GM13977 (cell line): ENCODE data around the gene HCAR3.
"Not testable (repeated sequence)": the region's sequence is repeated elsewhere in the genome, so short reads cannot be mapped to it uniquely, and the experiment has no call there.

Experiments used
- DNase-seq: peaks from one replicate; pipeline ENCODE4 v3.0.0; 2012; ENCODE audit warnings: low spot score
- CTCF ChIP-seq: IDR thresholded peaks from 2 replicates; pipeline ENCODE4 v1.5.1; 2012; ENCODE audit warnings: mild to moderate bottlenecking, control low read depth; ENCODE audit not compliant: insufficient read depth; ENCODE audit errors: extremely low read depth, missing control alignments
- in situ Hi-C: fragments of 300-500 bp; cut with MboI; formaldehyde crosslinking; loops from one replicate; pipeline ENCODE4 v1.12.0; 2022; ENCODE audit warnings: low sequenced_read_pairs, low pct_unique_long_range_greater_than_20kb, mixed read lengths, inconsistent platforms; ENCODE audit not compliant: unreplicated experiment

Gene HCAR3

DNA sequence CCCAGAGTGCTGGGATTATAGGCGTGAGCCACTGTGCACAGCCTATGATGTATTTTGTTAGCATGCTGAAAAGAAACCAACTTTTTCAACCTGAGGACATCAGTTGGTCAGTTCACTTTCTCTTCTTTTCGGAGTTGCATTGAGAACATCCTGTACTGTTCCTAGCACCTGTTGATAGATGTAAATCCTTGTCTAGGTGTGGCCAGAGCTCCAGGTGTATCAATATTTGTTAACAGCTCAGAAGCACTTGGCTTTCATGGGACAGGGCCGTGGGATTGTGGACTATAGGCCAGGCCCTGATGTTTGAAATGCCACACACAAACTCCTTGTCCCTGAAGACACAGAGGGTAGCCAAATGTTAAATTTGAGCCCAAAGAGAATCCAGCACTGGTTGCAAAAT lies 28.3 kb downstream of the HCAR3 start:
- TF ChIP-seq CTCF, result no peak
- DNase-seq, result no peak
- in situ Hi-C loops, result no loop called here

GRCh38 chr12:122687086-122687485 lies 29.5 kb downstream of the HCAR3 start:
- in situ Hi-C loops, result no loop called here
- no peak for TF ChIP-seq CTCF
- DNase-seq, result no peak

- in situ Hi-C loops, result no loop called here
- TF ChIP-seq CTCF, result no peak
- no peak for DNase-seq
These were observed 30.1 kb downstream of the HCAR3 start for GRCh38 chr12:122686538-122686937.

DNA sequence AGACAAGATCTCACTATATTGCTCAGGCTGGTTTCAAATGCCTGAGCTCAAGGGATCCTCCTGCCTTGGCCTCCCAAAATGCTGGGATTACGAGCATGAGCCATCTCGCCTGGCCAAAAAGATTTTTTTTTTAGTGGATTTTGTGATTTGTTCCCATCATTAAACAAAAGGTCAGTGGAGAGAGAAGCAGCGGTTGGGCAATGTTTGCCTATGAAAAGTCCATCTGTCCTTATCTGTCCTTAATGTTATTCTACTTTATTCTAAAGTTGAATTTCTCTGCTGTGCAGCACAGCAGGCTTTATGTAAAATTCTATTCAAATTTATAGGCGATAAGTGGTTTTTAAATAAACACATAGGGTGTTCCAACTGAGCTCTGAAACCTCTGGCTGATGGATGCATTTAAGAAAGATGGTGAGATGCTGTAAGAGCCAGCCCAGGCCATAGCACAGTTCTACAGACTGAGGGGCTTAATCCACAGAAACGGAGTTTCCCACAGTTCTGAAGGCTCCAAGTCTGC lies 32.3 kb downstream of the HCAR3 start:
- DNase-seq, result no peak
- no peak for TF ChIP-seq CTCF
- in situ Hi-C loops, result no loop called here

- TF ChIP-seq CTCF, result no peak
- no peak for DNase-seq
- in situ Hi-C loops, result no loop called here
These were observed 34.8 kb downstream of the HCAR3 start for GRCh38 chr12:122681814-122682213.

DNA sequence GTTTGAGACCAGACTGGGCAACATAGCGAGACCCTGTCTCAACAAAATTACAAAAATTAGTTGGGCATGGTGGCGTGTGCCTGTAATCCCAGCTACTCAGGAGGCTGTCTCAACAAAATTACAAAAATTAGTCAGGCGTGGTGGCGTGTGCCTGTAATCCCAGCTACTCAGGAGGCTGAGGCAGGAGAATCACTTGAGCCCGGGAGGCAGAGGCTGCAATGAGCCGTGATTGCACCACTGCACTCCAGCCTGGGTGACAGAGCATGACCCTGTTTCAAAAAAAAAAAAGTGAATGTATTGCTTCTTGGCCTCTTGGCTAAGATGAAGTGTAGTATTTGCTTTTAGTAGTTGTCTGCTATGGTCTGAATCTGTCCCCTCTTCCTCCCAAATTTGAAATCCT lies 35.6 kb downstream of the HCAR3 start:
- in situ Hi-C loops, DNase-seq: not testable (repeated sequence)

DNA sequence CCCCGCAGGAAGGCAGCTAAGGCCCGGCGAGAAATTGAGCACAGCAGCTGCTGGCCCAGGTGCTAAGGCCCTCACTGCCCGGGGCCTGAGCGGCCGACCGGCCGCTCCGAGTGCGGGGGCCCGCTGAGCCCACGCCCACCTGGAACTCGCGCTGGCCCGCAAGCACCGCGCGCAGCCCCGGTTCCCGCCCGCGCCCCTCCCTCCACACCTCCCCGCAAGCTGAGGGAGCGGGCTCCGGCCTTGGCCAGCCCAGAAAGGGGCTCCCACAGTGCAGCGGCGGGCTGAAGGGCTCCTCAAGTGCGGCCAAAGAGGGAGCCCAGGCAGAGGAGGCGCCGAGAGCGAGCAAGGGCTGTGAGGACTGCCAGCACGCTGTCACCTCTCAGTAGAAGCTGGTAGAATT lies 39.8 kb downstream of the HCAR3 start:
- in situ Hi-C loops, DNase-seq: not testable (repeated sequence)

DNA sequence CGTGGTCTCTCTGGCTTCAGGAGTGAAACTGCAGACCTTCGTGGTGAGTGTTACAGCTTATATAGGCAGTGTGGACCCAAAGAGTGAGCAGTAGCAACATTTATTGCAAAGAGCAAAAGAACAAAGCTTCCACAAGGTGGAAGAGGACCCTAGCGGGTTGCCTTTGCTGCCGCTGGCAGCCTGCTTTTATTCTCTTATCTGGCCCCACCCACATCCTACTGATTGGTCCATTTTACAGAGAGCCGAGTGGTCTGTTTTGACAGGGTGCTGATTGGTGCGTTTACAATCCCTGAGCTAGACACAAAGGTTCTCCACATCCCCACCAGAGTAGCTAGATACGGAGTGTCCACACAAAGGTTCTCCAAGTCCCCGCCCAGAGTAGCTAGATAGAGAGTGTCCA lies 40.6 kb downstream of the HCAR3 start:
- in situ Hi-C loops, DNase-seq: not testable (repeated sequence)

GRCh38 chr12:122672515-122672914 lies 44.1 kb downstream of the HCAR3 start:
- no peak for DNase-seq
- no peak for TF ChIP-seq CTCF
- in situ Hi-C loops, result no loop called here
